ENCODE data around the gene COPS6.

DNA sequence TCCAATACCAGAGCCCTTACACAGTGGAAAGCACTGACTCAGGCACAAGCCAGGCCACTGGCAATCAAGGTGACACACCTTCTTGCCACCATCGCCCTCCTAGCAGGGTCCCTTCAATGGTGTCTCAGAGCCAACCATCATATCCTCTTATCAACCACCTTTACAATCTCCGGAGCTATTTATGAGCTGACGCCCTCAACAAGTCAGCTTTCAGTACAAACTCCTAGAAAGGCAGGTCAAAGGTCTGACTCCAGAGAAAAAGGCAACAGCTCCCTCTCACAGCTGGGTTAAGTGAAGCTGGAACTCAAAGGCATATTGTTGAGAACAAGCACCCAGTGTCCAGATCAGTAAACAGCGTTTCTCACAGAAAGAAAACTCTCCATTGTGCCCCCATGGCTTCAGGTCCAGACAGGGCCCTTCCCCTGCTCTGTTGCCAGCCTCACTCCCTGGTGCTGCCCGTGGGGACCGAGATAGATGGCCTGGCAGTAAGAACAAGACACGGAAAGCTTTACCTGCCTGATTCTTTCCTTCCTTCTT lies 9.7 kb upstream of the COPS6 start:
- TF ChIP-seq, protein P1, sequence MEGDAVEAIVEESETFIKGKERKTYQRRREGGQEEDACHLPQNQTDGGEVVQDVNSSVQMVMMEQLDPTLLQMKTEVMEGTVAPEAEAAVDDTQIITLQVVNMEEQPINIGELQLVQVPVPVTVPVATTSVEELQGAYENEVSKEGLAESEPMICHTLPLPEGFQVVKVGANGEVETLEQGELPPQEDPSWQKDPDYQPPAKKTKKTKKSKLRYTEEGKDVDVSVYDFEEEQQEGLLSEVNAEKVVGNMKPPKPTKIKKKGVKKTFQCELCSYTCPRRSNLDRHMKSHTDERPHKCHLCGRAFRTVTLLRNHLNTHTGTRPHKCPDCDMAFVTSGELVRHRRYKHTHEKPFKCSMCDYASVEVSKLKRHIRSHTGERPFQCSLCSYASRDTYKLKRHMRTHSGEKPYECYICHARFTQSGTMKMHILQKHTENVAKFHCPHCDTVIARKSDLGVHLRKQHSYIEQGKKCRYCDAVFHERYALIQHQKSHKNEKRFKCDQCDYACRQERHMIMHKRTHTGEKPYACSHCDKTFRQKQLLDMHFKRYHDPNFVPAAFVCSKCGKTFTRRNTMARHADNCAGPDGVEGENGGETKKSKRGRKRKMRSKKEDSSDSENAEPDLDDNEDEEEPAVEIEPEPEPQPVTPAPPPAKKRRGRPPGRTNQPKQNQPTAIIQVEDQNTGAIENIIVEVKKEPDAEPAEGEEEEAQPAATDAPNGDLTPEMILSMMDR (IDR thresholded peaks at IDR 0.05; ENCODE audit: low read length) = no peak
- no peak for TF ChIP-seq EZH2phosphoT487 (IDR thresholded peaks at IDR 0.05; ENCODE audit: low read length)

All from MM.1S (cell line).